ENCODE data around the gene NCKAP5.

NCKAP5 gene

GRCh38 chr2:132902626-132903025 is 665.6 kb downstream of the NCKAP5 start:
- no peak for DNase-seq (ENCODE audit: low read depth in 4 of 4, low spot score in 1 of 4)

GRCh38 chr2:132901661-132902060 is 666.6 kb downstream of the NCKAP5 start:
- no peak for DNase-seq (ENCODE audit: low read depth in 4 of 4, low spot score in 1 of 4)

GRCh38 chr2:132897111-132897510 is 671.2 kb downstream of the NCKAP5 start:
- DNase-seq (ENCODE audit: low read depth in 4 of 4, low spot score in 1 of 4) = no peak

GRCh38 chr2:132896073-132896472 is 672.2 kb downstream of the NCKAP5 start:
- no peak for DNase-seq (ENCODE audit: low read depth in 4 of 4, low spot score in 1 of 4)

GRCh38 chr2:132891498-132891897 is 676.8 kb downstream of the NCKAP5 start:
- DNase-seq (ENCODE audit: low read depth in 4 of 4, low spot score in 1 of 4) = no peak

- DNase-seq (ENCODE audit: low read depth in 4 of 4, low spot score in 1 of 4) = no peak
These were observed 681.7 kb downstream of the NCKAP5 start for GRCh38 chr2:132886574-132886973.

- DNase-seq (ENCODE audit: low read depth in 4 of 4, low spot score in 1 of 4) = no peak
These were observed 683.6 kb downstream of the NCKAP5 start for GRCh38 chr2:132884705-132885104.

GRCh38 chr2:132884292-132884691 is 684.0 kb downstream of the NCKAP5 start:
- no peak for DNase-seq (ENCODE audit: low read depth in 4 of 4, low spot score in 1 of 4)

GRCh38 chr2:132883430-132883829 is 684.8 kb downstream of the NCKAP5 start:
- DNase-seq (ENCODE audit: low read depth in 4 of 4, low spot score in 1 of 4) = no peak

- DNase-seq (ENCODE audit: low read depth in 4 of 4, low spot score in 1 of 4) = no peak
These were observed 686.7 kb downstream of the NCKAP5 start for GRCh38 chr2:132881546-132881945.

- DNase-seq (ENCODE audit: low read depth in 4 of 4, low spot score in 1 of 4) = no peak
These were observed 690.3 kb downstream of the NCKAP5 start for GRCh38 chr2:132877923-132878322.

- no peak for DNase-seq (ENCODE audit: low read depth in 4 of 4, low spot score in 1 of 4)
These were observed 691.4 kb downstream of the NCKAP5 start for GRCh38 chr2:132876745-132877391.

GRCh38 chr2:132875193-132875592 is 693.1 kb downstream of the NCKAP5 start:
- no peak for DNase-seq (ENCODE audit: low read depth in 4 of 4, low spot score in 1 of 4)

GRCh38 chr2:132873738-132874137 is 694.5 kb downstream of the NCKAP5 start:
- DNase-seq (ENCODE audit: low read depth in 4 of 4, low spot score in 1 of 4) = no peak

GRCh38 chr2:132871831-132872230 is 696.4 kb downstream of the NCKAP5 start:
- no peak for DNase-seq (ENCODE audit: low read depth in 4 of 4, low spot score in 1 of 4)

- DNase-seq (ENCODE audit: low read depth in 4 of 4, low spot score in 1 of 4) = no peak
These were observed 704.3 kb downstream of the NCKAP5 start for GRCh38 chr2:132863961-132864360.

GRCh38 chr2:132860220-132860619 is 708.0 kb downstream of the NCKAP5 start:
- DNase-seq (ENCODE audit: low read depth in 4 of 4, low spot score in 1 of 4) = no peak

- no peak for DNase-seq (ENCODE audit: low read depth in 4 of 4, low spot score in 1 of 4)
These were observed 708.7 kb downstream of the NCKAP5 start for GRCh38 chr2:132859590-132859989.

- no peak for DNase-seq (ENCODE audit: low read depth in 4 of 4, low spot score in 1 of 4)
These were observed 710.9 kb downstream of the NCKAP5 start for GRCh38 chr2:132857319-132857718.

- DNase-seq (ENCODE audit: low read depth in 4 of 4, low spot score in 1 of 4) = no peak
These were observed 717.6 kb downstream of the NCKAP5 start for GRCh38 chr2:132850688-132851087.

- DNase-seq (ENCODE audit: low read depth in 4 of 4, low spot score in 1 of 4) = no peak
These were observed 719.1 kb downstream of the NCKAP5 start for GRCh38 chr2:132849118-132849517.

- no peak for DNase-seq (ENCODE audit: low read depth in 4 of 4, low spot score in 1 of 4)
These were observed 722.9 kb downstream of the NCKAP5 start for GRCh38 chr2:132845339-132845738.

- no peak for DNase-seq (ENCODE audit: low read depth in 4 of 4, low spot score in 1 of 4)
These were observed 723.7 kb downstream of the NCKAP5 start for GRCh38 chr2:132844585-132844984.
